HG02759 (cell line): ENCODE results near the gene PANK2.

ENCODE experiments used
- ATAC-seq: cut with Tn5 transposase; IDR thresholded peaks from one replicate; pipeline ENCODE4 v1.9.1; 2021; ENCODE audit warnings: mild to moderate bottlenecking, moderate library complexity; ENCODE audit not compliant: unreplicated experiment

PANK2 gene

DNA sequence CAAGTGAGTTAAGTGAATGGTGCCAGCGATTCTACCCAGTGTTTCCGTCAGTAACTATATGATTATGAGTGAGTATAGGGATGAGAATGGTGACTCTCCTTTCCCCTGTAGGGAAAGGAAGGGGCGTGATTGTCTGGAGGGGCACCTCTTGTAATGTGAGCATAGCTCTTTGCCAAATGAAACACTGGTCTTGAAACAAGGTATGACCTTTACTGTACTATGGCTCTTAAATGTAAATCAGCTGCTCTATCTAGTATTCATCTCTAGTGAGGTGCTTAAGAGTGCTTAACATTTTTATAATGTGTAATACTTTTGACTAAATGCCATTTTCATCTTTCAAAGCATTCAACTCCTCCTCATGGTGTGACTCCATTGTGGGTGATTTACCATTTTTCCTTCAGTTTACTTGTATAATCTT, 11.0 kb downstream of the PANK2 start:
- no peak for ATAC-seq

DNA sequence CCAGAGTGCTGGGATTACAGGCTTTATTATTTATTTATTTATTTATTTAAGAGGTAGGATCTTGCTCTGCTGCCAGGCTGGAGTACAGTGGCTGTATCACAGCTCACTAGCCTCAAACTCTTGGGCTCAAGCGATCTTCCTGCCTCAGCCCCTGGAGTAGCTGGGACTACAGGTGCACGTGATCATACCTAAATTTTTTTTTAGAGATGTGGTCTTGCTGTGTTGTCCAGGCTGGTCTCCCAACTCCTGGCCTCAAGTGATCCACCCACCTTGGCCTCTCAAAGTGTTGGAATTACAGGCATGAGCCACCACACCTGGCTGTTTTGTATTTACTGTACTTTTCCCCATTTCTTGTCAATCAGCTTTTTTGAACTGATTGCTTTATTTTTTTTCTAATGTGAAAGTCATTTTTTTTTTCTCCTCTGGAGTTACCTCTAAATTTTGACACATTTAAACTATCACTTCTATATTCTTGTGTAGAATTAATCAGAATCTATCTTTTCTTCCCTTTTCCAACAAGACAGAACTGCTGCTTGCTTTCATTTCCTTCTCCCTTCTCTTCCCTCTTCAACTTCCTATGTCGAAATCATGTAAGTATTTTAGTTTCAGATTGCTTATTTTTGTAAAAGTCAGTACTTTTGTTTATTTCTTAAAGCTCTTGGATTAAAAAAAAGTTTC, 12.0 kb downstream of the PANK2 start:
- ATAC-seq, result no peak

DNA sequence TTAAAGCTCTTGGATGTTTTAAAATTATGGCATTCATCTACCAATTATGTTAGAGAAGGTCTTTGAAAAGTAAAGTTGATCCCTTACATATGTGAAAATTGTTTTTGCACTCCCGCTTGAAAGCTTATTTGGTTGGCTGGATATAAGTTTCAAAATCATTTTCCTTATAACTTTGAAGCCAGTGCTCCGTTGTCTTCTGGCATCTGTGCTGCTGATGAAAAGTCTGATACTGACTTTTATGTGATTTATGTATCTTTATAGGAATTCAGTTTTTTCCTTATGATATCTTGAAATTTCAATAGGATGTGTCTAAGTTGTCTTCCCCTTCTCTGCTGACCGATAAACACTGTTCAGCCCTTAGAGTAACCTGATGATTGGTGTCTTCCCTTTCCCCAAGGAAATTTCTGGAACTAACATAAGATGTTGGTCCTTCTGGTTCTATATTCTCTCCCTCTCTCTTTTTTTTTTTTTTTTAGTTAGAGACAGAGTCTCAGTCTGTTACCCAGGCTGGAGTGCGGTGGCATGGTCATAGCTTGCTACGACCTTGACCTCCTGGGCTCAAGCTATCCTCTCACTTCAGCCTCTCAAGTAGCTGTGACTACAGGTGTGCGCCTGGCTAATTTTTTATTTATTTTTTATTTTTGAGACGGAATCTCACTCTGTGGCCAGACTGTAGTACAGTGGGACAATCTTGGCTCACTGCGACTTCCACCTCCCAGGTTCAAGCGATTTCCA, 12.7 kb downstream of the PANK2 start:
- no peak for ATAC-seq

GRCh38 chr20:3902446-3902845, 13.3 kb downstream of the PANK2 start:
- no peak for ATAC-seq

DNA sequence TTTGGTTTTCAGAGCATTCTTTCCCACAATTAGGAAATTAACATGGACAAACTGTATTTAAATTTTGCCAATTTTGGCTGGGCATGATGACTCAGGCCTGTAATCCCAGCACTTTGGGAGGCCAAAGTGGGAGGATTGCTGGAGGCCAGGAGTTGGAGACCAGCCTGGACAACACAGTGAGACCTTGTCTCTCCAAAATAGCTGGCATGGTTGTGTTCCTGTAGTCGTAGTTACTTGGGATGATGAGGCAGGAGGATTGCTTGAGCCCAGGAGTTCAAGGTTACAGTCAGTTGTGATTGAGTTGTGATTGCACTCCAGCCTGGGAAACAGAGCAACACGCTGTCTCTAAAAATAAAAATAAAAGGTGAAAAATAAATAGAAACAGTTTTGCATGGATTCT, 15.0 kb downstream of the PANK2 start:
- ATAC-seq, result no peak

- no peak for ATAC-seq
Measured at GRCh38 chr20:3904857-3905256, 15.7 kb downstream of the PANK2 start.

DNA sequence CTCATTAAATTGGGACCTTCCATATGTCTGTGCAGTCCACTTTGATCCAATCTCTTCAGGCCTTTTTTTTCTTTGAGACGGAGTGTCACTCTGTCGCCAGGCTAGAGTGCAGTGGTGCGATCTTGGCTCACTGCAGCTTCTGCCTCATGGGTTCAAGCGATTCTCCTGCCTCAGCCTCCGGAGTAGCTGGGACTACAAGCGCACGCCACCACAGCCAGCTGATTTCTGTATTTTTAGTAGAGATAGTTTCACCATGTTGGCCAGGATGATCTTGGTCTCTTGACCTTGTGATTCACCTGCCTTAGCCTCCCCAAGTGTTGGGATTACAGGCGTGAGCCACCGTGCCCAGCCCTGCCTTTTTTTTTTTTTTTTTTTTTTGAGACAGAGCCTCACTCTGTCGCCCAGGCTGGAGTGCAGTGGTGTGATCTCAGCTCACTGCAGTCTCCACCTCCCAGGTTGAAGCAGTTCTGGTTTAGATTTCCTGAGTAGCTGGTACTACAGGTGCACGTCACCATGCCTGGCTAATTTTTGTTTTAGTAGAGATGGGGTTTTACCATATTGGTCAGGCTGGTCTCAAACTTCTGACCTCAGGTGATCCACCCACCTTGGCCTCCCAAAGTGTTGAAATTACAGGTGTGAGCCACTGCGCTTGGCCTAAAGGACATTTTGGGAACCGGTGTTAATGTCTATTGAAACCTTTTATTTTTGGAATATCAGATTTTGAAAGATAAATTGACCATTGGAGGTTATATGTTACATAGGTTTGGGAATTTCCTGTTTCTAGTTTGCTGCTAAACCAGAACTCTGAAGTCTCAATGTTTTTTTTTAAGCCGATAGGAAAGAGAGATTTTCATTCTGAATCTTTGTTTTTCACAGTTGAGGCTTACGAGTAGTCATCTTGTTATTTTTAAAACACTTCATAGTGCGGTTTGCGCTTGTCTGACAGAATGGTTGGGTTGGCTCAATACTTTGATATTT, 17.8 kb downstream of the PANK2 start:
- ATAC-seq, result peak; percentile 89

- no peak for ATAC-seq
Measured at GRCh38 chr20:3908667-3909066, 19.5 kb downstream of the PANK2 start.

DNA sequence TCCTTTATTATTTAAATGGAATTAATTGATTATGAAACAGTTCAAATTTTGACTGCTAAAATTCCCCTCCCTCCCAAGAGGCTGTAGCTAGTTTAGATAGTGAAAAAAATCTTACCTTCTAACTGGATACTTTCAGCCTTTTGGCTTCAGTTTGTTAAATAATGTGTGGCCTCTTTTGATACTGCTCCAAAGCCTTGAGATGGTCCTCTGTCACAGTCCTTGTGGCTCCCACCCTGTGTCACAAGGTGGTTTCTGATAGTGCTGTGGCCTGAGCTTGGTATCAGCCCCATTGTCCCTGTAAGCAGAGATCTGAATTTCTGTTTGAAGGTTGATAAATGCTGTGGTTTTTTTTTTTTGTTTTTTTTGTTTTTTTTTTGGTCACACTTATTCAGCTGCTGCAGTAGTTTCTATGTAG, 20.8 kb downstream of the PANK2 start:
- ATAC-seq, result no peak

- no peak for ATAC-seq
Measured at GRCh38 chr20:3910853-3911252, 21.7 kb downstream of the PANK2 start.

DNA sequence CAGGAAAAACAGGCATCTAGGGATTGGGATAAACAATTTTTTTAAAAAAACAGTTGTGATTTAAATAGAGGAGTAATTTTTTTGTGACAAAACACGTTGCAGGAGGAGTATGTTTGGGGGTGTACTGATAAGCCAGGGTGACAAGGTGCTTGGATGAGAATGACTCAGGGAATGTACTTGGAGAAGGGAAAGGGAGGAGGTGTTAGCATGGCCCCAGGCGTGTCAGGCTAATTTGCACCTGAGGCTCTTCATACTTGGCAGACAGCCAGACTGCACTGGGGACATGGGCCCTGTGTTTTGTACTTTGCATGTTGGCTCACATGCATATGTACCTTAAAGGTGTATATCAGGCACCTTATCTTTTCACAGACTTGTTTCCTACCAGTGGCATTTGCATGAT, 22.8 kb downstream of the PANK2 start:
- ATAC-seq, result no peak

DNA sequence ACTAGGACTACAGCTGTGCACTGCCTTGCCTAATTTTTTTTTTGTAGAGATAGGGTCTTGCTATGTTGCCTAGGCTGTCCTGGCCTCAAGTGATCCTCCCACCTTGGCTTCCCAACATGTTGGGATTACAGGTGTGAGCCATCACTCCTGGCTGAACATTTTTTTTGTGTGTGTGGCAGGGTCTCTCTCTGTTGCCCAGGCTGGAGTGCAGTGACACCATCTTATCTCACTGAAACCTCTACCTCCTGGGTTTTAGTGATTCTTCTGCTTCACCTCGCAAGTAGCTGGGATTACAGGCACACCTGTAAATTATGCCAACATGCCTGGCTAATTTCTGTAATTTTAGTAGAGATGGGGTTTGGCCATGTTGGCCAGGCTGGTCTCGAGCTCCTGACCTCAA, 25.3 kb downstream of the PANK2 start:
- ATAC-seq, result no peak

DNA sequence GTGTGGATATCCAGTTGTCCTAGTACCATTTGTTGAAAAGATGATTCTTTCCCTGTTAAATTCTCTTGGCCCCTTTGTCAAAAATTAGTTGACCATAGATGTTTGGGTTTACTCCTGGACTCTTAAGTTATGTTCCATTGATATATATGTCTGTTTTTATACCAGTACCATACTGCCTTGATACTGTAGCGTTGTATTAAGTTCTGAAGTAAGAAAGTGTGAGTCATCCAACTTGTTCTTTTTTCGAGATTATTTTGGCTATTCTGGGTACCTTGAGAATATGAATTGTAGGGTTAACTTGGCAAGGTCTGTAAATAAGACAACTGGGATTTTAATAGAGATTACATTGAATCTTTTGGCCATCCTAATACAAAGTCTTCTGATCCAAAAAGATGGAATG, 26.5 kb downstream of the PANK2 start:
- ATAC-seq, result no peak

DNA sequence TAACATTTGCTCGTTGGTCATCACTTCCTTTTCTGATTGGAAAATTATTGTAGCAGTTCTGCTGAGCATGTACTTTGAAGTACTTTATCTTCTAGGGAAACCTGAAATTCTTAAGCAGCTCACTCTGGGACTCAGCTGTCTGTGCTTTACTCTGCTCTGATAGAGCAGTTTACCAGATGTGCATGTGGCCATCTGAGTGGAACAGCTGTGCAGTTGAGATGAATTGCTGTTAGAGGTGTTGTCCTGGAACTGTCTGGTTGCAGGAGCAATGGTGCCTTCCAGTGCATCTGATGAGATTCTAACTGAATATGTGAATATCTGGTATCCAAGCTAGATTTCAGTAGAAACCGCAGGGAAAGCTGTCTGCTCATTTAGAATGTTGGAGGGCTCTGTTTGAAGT, 27.2 kb downstream of the PANK2 start:
- ATAC-seq, result no peak

- ATAC-seq, result no peak
Measured at GRCh38 chr20:3919352-3919751, 30.2 kb downstream of the PANK2 start.

- ATAC-seq, result no peak
Measured at GRCh38 chr20:3922223-3922982, 33.2 kb downstream of the PANK2 start.

GRCh38 chr20:3922983-3923339, 33.8 kb downstream of the PANK2 start:
- no peak for ATAC-seq

GRCh38 chr20:3923818-3924217, 34.6 kb downstream of the PANK2 start:
- no peak for ATAC-seq

- no peak for ATAC-seq
Measured at GRCh38 chr20:3924304-3925112, 35.3 kb downstream of the PANK2 start.

DNA sequence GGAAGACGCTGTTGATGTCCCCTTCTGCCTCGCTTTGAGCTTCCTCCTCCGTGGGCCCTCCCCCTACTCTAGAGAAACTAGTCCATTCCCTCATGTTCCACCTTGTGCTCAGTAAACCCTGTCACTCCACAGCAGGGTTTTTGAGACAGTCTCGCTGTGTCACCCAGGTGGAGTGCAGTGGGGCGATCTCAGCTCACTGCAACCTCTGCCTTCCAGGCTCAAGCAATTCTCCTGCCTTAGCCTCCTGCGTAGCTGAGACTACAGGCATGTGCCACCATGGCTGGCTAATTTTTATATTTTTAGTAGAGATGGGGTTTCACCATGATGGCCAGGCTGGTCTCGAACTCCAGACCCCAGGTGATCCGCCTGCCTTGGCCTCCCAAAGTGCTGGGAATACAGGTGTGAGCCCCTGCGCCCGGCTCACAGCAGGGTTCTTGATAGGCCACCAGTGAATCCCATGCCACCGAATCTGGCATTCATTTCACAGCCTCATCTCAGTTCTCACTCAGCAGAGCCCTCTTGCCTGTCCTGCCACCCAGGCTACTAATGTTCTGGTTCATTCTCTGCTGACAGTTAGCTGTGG, 36.0 kb downstream of the PANK2 start:
- no peak for ATAC-seq
